ENCODE data around the gene AK1. TPM values are rescaled to one million over a fixed set of nuclear protein-coding genes. Genes with fewer than 3 reads are reported as not detected.

AK1 gene
- total and polyA plus RNA-seq, 10 of the 15 experiments (the other 5 are each of a cell fraction or from before 2014, with no cell fraction given) = 0.23 to 3.1 (median 1.8) TPM

DNA sequence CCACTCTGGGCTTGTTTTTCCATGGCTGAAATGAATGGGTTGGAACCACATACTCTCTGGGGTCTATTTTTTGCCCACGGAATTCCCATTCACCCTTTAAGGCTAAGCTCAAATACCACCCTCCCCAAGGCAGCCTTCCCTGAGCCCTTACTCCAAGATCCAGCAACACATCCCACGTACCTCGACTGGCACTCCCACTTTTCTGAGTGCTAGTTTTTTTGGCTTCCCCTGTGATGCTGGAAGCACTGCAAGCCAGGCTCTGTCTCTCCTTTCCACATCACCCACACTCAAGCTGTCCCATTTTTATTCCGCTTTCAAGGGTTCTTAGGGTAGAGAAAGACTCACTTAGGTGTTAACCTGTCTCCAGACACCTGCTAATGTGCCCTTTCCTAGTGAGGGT lies 15.9 kb upstream of the AK1 start (continued):
- TF ChIP-seq, protein P1, sequence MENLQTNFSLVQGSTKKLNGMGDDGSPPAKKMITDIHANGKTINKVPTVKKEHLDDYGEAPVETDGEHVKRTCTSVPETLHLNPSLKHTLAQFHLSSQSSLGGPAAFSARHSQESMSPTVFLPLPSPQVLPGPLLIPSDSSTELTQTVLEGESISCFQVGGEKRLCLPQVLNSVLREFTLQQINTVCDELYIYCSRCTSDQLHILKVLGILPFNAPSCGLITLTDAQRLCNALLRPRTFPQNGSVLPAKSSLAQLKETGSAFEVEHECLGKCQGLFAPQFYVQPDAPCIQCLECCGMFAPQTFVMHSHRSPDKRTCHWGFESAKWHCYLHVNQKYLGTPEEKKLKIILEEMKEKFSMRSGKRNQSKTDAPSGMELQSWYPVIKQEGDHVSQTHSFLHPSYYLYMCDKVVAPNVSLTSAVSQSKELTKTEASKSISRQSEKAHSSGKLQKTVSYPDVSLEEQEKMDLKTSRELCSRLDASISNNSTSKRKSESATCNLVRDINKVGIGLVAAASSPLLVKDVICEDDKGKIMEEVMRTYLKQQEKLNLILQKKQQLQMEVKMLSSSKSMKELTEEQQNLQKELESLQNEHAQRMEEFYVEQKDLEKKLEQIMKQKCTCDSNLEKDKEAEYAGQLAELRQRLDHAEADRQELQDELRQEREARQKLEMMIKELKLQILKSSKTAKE (IDR thresholded peaks at IDR 0.05; ENCODE audit: low read depth, poor library complexity, severe bottlenecking) = no peak
- TF ChIP-seq, protein P2, sequence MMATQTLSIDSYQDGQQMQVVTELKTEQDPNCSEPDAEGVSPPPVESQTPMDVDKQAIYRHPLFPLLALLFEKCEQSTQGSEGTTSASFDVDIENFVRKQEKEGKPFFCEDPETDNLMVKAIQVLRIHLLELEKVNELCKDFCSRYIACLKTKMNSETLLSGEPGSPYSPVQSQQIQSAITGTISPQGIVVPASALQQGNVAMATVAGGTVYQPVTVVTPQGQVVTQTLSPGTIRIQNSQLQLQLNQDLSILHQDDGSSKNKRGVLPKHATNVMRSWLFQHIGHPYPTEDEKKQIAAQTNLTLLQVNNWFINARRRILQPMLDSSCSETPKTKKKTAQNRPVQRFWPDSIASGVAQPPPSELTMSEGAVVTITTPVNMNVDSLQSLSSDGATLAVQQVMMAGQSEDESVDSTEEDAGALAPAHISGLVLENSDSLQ (IDR thresholded peaks at IDR 0.05) = no peak
- TF ChIP-seq, protein P3, sequence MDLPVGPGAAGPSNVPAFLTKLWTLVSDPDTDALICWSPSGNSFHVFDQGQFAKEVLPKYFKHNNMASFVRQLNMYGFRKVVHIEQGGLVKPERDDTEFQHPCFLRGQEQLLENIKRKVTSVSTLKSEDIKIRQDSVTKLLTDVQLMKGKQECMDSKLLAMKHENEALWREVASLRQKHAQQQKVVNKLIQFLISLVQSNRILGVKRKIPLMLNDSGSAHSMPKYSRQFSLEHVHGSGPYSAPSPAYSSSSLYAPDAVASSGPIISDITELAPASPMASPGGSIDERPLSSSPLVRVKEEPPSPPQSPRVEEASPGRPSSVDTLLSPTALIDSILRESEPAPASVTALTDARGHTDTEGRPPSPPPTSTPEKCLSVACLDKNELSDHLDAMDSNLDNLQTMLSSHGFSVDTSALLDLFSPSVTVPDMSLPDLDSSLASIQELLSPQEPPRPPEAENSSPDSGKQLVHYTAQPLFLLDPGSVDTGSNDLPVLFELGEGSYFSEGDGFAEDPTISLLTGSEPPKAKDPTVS (IDR thresholded peaks at IDR 0.05; ENCODE audit: low read depth, low read length) = no peak
- TF ChIP-seq, protein P4, sequence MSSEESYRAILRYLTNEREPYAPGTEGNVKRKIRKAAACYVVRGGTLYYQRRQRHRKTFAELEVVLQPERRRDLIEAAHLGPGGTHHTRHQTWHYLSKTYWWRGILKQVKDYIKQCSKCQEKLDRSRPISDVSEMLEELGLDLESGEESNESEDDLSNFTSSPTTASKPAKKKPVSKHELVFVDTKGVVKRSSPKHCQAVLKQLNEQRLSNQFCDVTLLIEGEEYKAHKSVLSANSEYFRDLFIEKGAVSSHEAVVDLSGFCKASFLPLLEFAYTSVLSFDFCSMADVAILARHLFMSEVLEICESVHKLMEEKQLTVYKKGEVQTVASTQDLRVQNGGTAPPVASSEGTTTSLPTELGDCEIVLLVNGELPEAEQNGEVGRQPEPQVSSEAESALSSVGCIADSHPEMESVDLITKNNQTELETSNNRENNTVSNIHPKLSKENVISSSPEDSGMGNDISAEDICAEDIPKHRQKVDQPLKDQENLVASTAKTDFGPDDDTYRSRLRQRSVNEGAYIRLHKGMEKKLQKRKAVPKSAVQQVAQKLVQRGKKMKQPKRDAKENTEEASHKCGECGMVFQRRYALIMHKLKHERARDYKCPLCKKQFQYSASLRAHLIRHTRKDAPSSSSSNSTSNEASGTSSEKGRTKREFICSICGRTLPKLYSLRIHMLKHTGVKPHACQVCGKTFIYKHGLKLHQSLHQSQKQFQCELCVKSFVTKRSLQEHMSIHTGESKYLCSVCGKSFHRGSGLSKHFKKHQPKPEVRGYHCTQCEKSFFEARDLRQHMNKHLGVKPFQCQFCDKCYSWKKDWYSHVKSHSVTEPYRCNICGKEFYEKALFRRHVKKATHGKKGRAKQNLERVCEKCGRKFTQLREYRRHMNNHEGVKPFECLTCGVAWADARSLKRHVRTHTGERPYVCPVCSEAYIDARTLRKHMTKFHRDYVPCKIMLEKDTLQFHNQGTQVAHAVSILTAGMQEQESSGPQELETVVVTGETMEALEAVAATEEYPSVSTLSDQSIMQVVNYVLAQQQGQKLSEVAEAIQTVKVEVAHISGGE (CRISPR knock-in tag; IDR thresholded peaks at IDR 0.05) = no peak
- TF ChIP-seq HCFC1 (IDR thresholded peaks at IDR 0.05; ENCODE audit: low read length) (no peak), BACH1 (IDR thresholded peaks at IDR 0.05; ENCODE audit: borderline replicate concordance) (no peak), ATF7 (IDR thresholded peaks at IDR 0.05; ENCODE audit: low read depth) (no peak)

All from GM12878 (cell line).